Measurements from ENCODE around the gene PACSIN2. TPM values are rescaled to one million over a fixed set of nuclear protein-coding genes. Genes with fewer than 3 reads are reported as not detected.

Gene PACSIN2
- total RNA-seq, 1 donor = 35.2 TPM

DNA sequence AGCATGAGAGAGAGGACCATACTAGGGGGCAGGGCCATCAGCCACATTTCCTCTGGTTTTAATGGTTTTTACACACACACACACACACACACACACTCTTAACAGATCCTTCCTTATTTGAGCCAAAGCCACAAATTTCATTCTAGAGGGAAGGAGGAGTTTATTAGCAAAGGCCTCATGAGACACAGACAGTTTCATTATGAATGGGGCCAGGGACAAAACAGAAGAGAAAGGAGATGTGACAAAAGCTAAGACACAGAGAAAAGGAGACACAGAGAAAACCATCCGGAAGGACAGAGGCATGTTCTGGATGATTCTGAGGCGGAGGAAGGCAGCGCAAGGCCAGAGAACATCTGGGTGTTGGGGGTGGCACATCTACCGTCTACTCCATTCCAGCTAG, 125.6 kb downstream of the PACSIN2 start:
- no peak for DNase-seq (ENCODE audit: low read depth)
- TF ChIP-seq, protein P1, sequence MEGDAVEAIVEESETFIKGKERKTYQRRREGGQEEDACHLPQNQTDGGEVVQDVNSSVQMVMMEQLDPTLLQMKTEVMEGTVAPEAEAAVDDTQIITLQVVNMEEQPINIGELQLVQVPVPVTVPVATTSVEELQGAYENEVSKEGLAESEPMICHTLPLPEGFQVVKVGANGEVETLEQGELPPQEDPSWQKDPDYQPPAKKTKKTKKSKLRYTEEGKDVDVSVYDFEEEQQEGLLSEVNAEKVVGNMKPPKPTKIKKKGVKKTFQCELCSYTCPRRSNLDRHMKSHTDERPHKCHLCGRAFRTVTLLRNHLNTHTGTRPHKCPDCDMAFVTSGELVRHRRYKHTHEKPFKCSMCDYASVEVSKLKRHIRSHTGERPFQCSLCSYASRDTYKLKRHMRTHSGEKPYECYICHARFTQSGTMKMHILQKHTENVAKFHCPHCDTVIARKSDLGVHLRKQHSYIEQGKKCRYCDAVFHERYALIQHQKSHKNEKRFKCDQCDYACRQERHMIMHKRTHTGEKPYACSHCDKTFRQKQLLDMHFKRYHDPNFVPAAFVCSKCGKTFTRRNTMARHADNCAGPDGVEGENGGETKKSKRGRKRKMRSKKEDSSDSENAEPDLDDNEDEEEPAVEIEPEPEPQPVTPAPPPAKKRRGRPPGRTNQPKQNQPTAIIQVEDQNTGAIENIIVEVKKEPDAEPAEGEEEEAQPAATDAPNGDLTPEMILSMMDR (IDR thresholded peaks at IDR 0.05; ENCODE audit: insufficient read depth, low read length) = no peak
- H3K4me3 ChIP-seq (ENCODE audit: low read depth, low read length) = no peak overlapping the region

DNA sequence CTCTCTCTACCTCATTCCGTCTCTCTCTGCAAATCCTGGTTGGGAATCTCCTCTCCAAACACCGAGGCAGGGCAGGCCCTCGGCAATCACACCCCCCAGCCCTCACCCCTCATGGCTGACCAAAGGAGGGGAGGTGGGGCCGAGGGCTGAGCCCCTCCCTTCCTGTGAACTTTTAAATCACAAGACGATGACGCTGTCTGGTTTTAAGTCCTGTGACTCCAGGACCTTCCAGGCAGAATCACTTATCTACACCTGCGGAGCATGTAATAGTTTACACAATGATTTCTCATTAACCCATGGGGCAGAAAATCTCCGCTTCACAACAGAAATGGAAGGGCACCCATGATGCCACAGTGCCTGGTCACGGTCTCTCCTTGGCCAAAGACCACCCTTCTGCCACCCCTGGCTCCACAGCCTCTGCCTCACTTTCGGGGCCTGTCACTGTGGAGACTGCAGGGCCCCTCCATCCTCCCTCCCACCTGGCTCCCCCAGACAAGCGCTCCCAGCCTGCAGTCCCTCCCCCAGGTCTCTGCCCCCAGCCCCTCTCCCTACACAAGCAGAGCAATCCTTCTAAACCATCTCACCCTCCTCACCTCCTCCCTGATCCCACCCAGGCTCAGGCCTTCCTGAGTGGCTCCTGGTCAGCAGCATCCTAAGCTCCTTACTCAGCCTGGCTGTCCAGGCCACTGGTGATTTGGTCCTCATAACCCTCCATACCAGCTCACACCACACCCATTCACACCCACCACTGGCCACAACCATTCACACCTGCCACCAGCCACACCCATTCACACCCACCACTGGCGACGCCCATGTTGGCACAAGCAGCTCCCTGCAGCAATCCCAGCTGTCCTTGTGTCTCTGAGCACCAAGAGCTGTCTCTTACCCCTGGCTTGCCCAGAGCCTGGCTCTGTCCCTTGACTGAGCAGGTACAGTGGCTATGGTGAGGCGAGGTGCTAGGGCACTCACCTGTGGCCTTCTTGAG, 127.1 kb downstream of the PACSIN2 start:
- no peak overlapping the region for H3K4me3 ChIP-seq (ENCODE audit: low read depth, low read length)
- no peak for DNase-seq (ENCODE audit: low read depth)
- TF ChIP-seq, protein P1 (IDR thresholded peaks at IDR 0.05; ENCODE audit: insufficient read depth, low read length) = no peak

DNA sequence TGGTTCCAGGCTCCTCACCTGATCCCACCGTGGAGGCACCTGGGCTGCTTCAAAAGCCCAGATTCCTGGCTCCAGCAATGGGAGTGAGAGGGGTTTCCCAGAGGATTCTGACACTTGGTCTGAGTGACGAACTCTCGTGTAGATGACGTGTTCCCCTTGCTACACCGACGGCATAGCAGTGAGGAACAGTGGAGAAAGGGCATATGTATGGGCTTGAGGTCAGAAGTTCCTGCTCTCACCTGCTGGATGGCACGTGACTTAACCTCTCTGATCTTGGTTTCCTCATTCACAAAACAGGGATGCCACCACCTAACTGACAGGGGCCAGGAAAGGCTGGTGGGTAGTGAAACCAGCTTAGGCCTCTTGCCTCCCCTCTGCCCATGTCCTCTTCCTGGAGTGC, 127.8 kb downstream of the PACSIN2 start:
- TF ChIP-seq, protein P1 (IDR thresholded peaks at IDR 0.05; ENCODE audit: insufficient read depth, low read length) = no peak
- no peak for DNase-seq (ENCODE audit: low read depth)
- H3K4me3 ChIP-seq (ENCODE audit: low read depth, low read length) = no peak overlapping the region

DNA sequence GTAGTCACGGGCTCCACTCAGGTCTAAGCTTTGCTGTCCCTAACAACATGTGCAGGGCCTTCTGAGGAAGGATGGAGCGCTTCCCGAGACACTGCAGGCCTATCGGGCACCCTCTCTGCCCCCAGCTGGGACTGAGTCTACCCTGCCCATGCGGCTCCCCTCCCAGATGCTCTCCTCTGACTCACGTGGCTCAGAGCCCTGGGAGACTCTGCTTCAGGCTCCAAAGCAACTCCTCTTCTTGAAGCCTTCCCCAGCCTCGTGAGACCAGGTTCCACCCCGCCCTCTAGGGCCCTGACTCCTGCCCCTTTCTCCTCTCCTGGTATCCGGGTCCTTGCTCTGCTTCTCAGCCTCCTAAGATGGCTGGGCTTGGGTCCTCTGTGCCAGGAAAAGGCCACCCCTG, 129.5 kb downstream of the PACSIN2 start:
- DNase-seq (ENCODE audit: low read depth) = peak; percentile 13
- no peak overlapping the region for H3K4me3 ChIP-seq (ENCODE audit: low read depth, low read length)
- TF ChIP-seq, protein P1 (IDR thresholded peaks at IDR 0.05; ENCODE audit: insufficient read depth, low read length) = no peak

DNA sequence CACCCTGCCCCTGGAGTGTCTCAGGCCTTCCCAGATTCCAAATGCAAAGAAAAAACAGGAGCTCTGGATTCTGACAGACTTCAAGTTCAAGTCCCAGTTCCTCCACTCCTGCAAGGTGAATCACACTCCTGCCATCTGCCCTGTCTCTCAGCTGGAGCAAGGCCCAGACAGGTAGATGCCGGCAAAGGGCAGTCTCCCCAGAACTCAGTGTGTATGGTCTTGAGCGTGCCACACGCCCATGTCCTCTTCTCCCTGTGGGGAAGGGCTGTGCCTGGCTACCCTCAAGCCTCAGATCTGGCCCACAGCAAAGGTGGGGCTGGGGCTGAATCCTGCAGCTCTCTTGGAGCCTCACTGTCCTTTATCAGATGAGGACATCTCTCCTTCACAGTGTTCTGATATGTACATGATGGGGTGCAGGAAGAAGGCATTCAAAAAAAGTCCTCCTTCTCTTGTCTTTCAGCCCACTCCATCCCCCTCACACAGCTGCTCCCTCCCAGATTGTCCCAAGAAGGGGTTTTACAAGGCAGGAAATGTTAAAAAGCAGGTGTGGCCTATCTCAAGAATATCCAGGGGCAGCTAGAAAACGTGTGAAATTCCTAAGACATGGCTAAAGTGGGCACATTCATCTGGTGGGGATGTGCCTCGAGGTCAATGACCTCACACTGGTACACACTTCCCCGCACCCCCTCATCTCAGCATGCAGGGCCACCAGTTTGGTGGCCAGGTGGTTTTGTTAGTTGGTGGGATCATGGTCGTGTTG, 130.2 kb downstream of the PACSIN2 start:
- TF ChIP-seq, protein P1 (IDR thresholded peaks at IDR 0.05; ENCODE audit: insufficient read depth, low read length) = no peak
- no peak for DNase-seq (ENCODE audit: low read depth)
- H3K4me3 ChIP-seq (ENCODE audit: low read depth, low read length) = no peak overlapping the region

DNA sequence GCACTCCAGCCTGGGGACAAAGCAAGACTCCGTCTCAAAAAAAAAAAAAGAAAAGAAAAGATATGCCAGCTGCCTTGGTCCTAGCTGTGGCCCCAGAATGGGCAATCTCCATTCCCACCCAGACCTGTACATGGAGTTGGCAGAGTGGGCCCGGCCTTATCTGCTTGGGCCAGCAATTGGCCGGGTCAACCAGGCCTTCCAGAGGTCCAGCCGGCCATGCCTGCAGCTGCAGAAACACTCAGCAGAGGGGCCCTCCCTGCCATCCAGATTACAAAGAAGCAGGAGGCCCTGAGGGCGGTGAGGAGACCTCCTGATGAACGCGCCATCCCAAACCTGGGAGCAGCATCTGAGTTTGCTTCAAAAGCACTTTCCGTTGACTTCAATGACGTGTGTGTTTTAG, 131.0 kb downstream of the PACSIN2 start:
- DNase-seq (ENCODE audit: low read depth) = no peak
- TF ChIP-seq, protein P1 (IDR thresholded peaks at IDR 0.05; ENCODE audit: insufficient read depth, low read length) = no peak
- H3K4me3 ChIP-seq (ENCODE audit: low read depth, low read length) = no peak overlapping the region
